Body of pancreas (tissue), 4 donors: ENCODE results near the gene ARID1A. TPM values are rescaled to one million over a fixed set of nuclear protein-coding genes. Genes with fewer than 3 reads are reported as not detected.
"Not testable (repeated sequence)": the region's sequence is repeated elsewhere in the genome, so short reads cannot be mapped to it uniquely, and the experiment has no call there.

Source experiments
- ATAC-seq: fragments of 150-250 bp; one replicate; pipeline ENCODE4 v1.9.1; 2016
- DNase-seq, 4 donors: peaks; one replicate each; pipeline ENCODE4 v3.0.0-alpha.2; 2019
- H3K27ac ChIP-seq, 4 donors: fragments of 200-600 bp; sonication (generic); 1 replicate in 3 of 4; 2 replicates in 1 of 4; pipeline versions ENCODE4 v1.5.1 to v1.6.1; 2016 to 2019; ENCODE audit warnings: mild to moderate bottlenecking in 1 of 4, mixed read lengths in 1 of 4, moderate library complexity in 1 of 4
- H3K27me3 ChIP-seq, 2 donors: fragments of 200-600 bp; sonication (generic); one replicate each; pipeline ENCODE4 v1.6.0; 2016; ENCODE audit warnings: mild to moderate bottlenecking in 1 of 2
- H3K36me3 ChIP-seq, 2 donors: fragments of 200-600 bp; sonication (generic); replicated peaks in 1 of 2; 2 replicates each; pipeline ENCODE4 v1.5.1; 2016; ENCODE audit warnings: low read depth in 2 of 2; ENCODE audit not compliant: insufficient read depth in 1 of 2
- H3K4me1 ChIP-seq: fragments of 200-600 bp; sonication (generic); one replicate; pipeline ENCODE4 v1.6.0; 2016
- H3K4me3 ChIP-seq, 2 donors: fragments of 200-600 bp; sonication (generic); 1 replicate in 1 of 2; 2 replicates in 1 of 2; pipeline ENCODE4 v1.5.1; 2016 to 2019
- H3K9me3 ChIP-seq, 3 donors: fragments of 200-600 bp; sonication (generic); 1 replicate in 2 of 3; 2 replicates in 1 of 3; pipeline ENCODE4 v1.5.1; 2016
- CTCF ChIP-seq, 7 experiments: fragments of 450-650 bp in 4 of 7; fragments of 200-600 bp in 3 of 7; sonication (generic) in 3 of 7; IDR thresholded peaks; one replicate each; pipeline ENCODE4 v1.5.1; 2016 to 2019; ENCODE audit warnings: antibody characterized with exemption in 7 of 7
- POLR2A ChIP-seq, 3 donors: fragments of 450-650 bp; IDR thresholded peaks; one replicate each; pipeline ENCODE4 v1.6.1; 2016; ENCODE audit warnings: antibody characterized with exemption in 3 of 3, mild to moderate bottlenecking in 2 of 3
- WGBS, 2 donors: methylation state at CpG; one replicate each; pipeline ENCODE4 v1.1.5; 2017; 5-methylcytosine and 5-hydroxymethylcytosine counted together
- intact Hi-C: fragments of 100-400 bp; cut with DNase I; formaldehyde crosslinking; loops from one replicate; pipeline ENCODE4 v1.15.1; 2023
- total RNA-seq, 2 donors: library from RNA; depleted of rRNA; stranded (reverse); fragments of >200 nt; gene quantifications; one replicate each; pipeline ENCODE4 v1.1.0, GENCODE V29; 2016

ARID1A gene
- total RNA-seq, 2 donors from 2014 or later: 23.7 to 25.9 TPM

- TF ChIP-seq POLR2A (IDR thresholded peaks at IDR 0.05) (no peak), CTCF (IDR thresholded peaks at IDR 0.05) (no peak)
- Histone ChIP-seq H3K9me3 (no peaks in the 10 kb centered on the region), H3K4me1 (peaks cover 95% of the 10 kb centered on the region), H3K27me3 (no peaks in the 10 kb centered on the region), H3K27ac (peak overlapping the region in 2 of 4 donors; percentile 69), H3K4me3 (no peak overlapping the region), H3K36me3 (no peaks in the 10 kb centered on the region)
- WGBS, 2 donors: 27 to 41% methylated on average over 1 of the region's 1 CpG
- DNase-seq (no peak), ATAC-seq (no peak)
- intact Hi-C loops: no loop called here
These were observed 6.8 kb downstream of the ARID1A start for GRCh38 chr1:26702680-26703038.

GRCh38 chr1:26703478-26703877 lies 7.7 kb downstream of the ARID1A start:
- Histone ChIP-seq H3K4me3 (no peak overlapping the region), H3K27me3 (no peaks in the 10 kb centered on the region), H3K27ac (no peak overlapping the region), H3K36me3 (no peaks in the 10 kb centered on the region), H3K9me3 (no peaks in the 10 kb centered on the region), H3K4me1 (peaks cover 98% of the 10 kb centered on the region)
- TF ChIP-seq CTCF (IDR thresholded peaks at IDR 0.05): no peak
- TF ChIP-seq POLR2A (IDR thresholded peaks at IDR 0.05): no peak
- ATAC-seq (no peak), DNase-seq (no peak)
- intact Hi-C loops: no loop called here

GRCh38 chr1:26704629-26705028 lies 8.8 kb downstream of the ARID1A start:
- intact Hi-C loops: no loop called here
- no peak for DNase-seq
- 87 to 89% methylated on average over 5 of the region's 5 CpGs for WGBS, 2 donors
- H3K27me3 ChIP-seq: no peaks in the 10 kb centered on the region
- no peaks in the 10 kb centered on the region for H3K36me3 ChIP-seq
- H3K9me3 ChIP-seq: no peaks in the 10 kb centered on the region
- ATAC-seq: no peak
- TF ChIP-seq POLR2A (IDR thresholded peaks at IDR 0.05) (no peak), CTCF (IDR thresholded peaks at IDR 0.05) (no peak)
- H3K4me3 ChIP-seq: no peak overlapping the region
- H3K4me1 ChIP-seq: peaks cover 89% of the 10 kb centered on the region
- peak overlapping the region in 1 of 4 donors; percentile 8 for H3K27ac ChIP-seq

GRCh38 chr1:26705227-26705626 lies 9.4 kb downstream of the ARID1A start:
- H3K4me3 ChIP-seq, H3K27me3 ChIP-seq, H3K9me3 ChIP-seq, ATAC-seq, intact Hi-C loops, DNase-seq, H3K36me3 ChIP-seq: not testable (repeated sequence)
- 82 to 89% methylated on average over 4 of the region's 4 CpGs for WGBS, 2 donors
- H3K27ac ChIP-seq: peak overlapping the region in 3 of 4 donors; percentile 19 to 85 (median 71)
- H3K4me1 ChIP-seq: peaks cover 83% of the 10 kb centered on the region

- WGBS, 2 donors: 44 to 46% methylated on average over 1 of the region's 1 CpG
- ATAC-seq: peak; percentile 81
- intact Hi-C loops: no loop called here
- Histone ChIP-seq H3K27me3 (no peaks in the 10 kb centered on the region), H3K9me3 (no peaks in the 10 kb centered on the region), H3K4me3 (no peak overlapping the region), H3K27ac (peak overlapping the region; percentile 19 to 85 (median 61)), H3K4me1 (peaks cover 77% of the 10 kb centered on the region), H3K36me3 (no peaks in the 10 kb centered on the region)
- peak in 1 of 4 donors; percentile 23 for DNase-seq
- TF ChIP-seq POLR2A (IDR thresholded peaks at IDR 0.05) (no peak), CTCF (IDR thresholded peaks at IDR 0.05) (no peak)
These were observed 10.0 kb downstream of the ARID1A start for GRCh38 chr1:26705788-26706311.
